ENCODE measurements around the gene ITM2C.

DNA sequence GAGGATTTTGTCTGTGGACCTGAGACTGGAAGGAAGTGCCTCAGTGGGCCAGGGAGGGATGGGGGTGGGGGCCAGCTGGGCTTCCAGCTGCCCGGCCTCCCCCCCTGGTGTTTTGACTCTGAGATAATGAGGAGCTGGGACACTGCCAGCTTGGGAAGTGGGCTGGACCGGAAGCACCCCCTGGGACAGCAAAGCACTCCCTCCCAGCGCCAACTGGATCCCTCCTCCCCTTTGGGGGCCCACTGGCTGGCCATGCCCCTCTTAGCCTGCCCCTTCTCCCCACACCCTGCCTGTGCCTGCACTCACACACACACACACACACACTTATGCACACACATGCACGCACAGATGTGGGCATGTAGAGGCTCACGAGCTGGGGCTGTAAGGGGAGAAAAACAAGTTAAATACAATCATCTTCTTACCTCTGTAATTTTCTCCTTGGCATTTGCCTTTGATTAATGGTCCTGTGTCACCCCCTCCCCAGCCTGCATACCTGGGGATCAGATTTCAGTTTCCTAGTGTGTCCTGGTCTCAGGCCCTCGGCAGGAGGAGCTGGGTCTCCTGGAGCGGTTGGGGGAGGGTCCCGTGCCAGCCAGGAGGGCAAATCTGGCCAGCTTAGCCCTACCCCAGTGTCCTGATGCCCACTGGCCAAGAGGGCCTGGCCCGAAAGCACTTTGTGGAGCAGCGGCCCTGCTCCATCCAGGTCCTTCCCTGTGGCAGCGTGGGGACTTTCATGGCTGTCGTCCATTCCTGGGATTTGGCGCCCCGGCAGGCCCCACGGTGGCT is 3.6 kb downstream of the ITM2C start:
- TF ChIP-seq, protein P1, sequence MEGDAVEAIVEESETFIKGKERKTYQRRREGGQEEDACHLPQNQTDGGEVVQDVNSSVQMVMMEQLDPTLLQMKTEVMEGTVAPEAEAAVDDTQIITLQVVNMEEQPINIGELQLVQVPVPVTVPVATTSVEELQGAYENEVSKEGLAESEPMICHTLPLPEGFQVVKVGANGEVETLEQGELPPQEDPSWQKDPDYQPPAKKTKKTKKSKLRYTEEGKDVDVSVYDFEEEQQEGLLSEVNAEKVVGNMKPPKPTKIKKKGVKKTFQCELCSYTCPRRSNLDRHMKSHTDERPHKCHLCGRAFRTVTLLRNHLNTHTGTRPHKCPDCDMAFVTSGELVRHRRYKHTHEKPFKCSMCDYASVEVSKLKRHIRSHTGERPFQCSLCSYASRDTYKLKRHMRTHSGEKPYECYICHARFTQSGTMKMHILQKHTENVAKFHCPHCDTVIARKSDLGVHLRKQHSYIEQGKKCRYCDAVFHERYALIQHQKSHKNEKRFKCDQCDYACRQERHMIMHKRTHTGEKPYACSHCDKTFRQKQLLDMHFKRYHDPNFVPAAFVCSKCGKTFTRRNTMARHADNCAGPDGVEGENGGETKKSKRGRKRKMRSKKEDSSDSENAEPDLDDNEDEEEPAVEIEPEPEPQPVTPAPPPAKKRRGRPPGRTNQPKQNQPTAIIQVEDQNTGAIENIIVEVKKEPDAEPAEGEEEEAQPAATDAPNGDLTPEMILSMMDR (IDR thresholded peaks at IDR 0.05) = no peak
- TF ChIP-seq POLR2A (IDR thresholded peaks at IDR 0.05) = no peak

Measured in uterus (tissue), 2 donors.